Left forelimb (tissue), 1 donor: ENCODE results near the gene CCL16.

Source experiments
- DNase-seq: peaks from one replicate; pipeline ENCODE4 v3.0.0-alpha.2; 2018; ENCODE audit warnings: low spot score

The CCL16 gene

DNA sequence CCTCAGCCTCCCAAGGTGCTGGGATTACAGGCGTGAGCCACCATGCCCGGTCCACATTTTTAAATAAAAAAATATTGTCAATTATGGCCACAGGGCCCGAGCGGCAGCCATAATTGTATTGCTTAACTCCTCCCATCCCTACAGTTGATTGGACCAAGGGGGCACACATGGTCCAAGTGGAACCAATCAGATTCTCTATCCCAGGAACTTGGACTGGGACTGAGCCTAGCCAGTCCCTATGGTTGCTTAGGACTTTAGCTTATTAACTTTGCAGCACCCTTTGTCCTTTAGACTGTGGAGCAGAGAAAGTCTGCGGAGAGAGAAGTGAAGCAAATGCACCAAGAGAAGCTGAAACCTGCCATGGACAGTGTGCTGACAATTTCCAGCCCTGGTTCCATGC, 45.2 kb downstream of the CCL16 start:
- DNase-seq = no peak

GRCh38 chr17:35934760-35935159, 46.5 kb downstream of the CCL16 start:
- DNase-seq = no peak

DNA sequence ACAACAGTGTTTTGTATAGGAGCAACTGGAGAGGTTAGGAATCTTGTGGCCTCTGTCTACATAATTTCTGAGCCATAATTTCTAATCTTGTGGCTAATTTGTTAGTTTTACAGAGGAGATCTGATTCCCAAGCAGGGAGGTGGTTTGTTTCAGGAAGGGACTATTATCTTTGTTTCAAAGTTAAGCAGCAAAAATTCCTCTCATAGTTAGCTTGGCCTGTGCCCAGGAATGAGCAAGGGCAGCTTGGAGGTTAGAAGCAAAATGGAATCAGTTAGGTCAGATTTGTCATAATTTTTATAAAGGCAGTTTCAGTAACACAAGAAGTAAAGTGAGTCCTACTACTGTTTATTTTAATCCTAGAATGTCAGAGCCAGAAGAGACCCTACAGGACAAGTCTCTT, 48.7 kb downstream of the CCL16 start:
- no peak for DNase-seq

GRCh38 chr17:35931794-35932425, 49.4 kb downstream of the CCL16 start:
- DNase-seq = no peak

DNA sequence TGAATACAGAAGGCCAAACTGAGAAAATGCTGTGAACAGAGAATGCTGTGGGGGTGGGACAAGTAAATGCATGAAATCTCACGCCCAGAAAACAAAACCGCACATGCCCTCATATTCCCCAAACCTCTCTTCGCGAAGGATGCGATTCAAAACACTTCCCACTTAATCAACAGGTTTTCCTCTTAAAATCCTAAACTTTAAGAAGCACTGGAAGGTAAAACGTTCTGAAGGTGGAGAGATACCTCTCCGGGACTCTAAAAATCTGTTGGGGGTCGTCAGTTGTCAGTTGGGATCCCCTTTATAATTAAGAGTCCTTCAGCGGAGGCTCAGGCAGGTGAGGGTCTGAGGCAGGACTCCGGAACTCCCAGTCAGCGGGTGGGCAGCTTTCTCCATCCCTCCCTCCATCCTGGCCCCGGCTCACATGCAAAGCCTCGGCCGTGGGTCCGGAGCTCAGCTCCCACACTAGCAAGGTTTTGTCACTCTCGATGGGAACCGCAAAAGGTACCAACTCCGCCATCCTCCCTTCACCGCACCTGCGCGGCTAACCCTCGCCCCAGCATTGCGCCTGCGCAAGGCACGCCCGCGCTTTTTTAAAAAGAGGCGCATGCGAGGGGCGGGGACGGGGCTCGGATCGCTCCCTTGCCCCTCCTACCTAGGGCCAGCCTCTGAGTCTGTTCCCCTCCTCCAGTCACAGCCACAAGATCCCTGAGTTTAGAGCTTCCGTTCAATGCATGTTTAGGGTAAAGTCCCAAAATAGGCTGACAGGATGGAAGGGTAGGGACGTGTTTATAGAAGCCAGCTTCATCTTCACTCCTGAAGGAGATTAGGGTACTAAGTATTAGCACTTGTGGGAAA, 50.9 kb downstream of the CCL16 start, which contains the start of gene RDM1:
Gene RDM1, minus strand, starts transcription at position 563 of the 855 bp plus-strand sequence. Its CDS starts 46 bp downstream, at position 517.
- peak; percentile 82 for DNase-seq

GRCh38 chr17:35927714-35928113, 53.6 kb downstream of the CCL16 start:
- no peak for DNase-seq
